ENCODE results near the gene TPMT.

GRCh38 chr6:18142591-18142861 lies 12.4 kb downstream of the TPMT start:
- TF ChIP-seq CTCF (IDR thresholded peaks at IDR 0.05): no peak
- no peak for TF ChIP-seq EP300 (IDR thresholded peaks at IDR 0.05)
- TF ChIP-seq POLR2A (IDR thresholded peaks at IDR 0.05; ENCODE audit: low read length): no peak
- TF ChIP-seq MAX (IDR thresholded peaks at IDR 0.05): no peak
- TF ChIP-seq ATOH8 (CRISPR knock-in tag; IDR thresholded peaks at IDR 0.05; ENCODE audit: low read depth): no peak
- no peak for TF ChIP-seq ELK1 (IDR thresholded peaks at IDR 0.05; ENCODE audit: low read depth, low read length)
- TF ChIP-seq KDM5A (IDR thresholded peaks at IDR 0.05): no peak
- TF ChIP-seq CHD2 (IDR thresholded peaks at IDR 0.05; ENCODE audit: low read length, partially characterized antibody): no peak
- no peak for TF ChIP-seq TP53 (CRISPR knock-in tag; IDR thresholded peaks at IDR 0.05)

Data from A549 (cell line).